ENCODE data around the gene LMF1. TPM values are rescaled to one million over a fixed set of nuclear protein-coding genes. Genes with fewer than 3 reads are reported as not detected.

LMF1 gene
- total and polyA plus RNA-seq, 12 donors, result 5.1 to 15.4 (median 7.6) TPM

DNA sequence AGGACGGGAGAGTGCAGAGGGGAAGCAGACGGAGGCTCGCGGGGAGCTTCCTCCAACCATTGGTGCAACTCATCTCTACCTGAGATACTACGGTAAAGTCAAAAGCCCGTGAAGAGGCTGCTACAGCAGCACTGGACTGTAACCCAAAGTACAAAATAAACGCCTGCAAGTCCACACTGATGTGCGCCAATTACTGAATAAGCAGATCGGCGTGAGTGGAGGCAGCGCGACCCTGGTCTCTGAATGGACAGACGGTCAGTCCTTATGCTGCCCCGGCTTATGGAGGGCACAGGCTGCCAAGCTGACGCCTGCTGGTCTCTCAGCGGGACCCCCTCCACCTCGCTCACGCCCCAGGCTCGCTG, 58.5 kb downstream of the LMF1 start:
- intact Hi-C loops (cut with DNase I), result no loop called here
- H3K36me3 ChIP-seq, result peaks cover 0 to 29% (median 4%) of the 10 kb centered on the region in 9 donors
- no peaks in the 10 kb centered on the region for H3K27me3 ChIP-seq
- DNase-seq (no peak), ATAC-seq (no peak)
- TF ChIP-seq, protein P1, sequence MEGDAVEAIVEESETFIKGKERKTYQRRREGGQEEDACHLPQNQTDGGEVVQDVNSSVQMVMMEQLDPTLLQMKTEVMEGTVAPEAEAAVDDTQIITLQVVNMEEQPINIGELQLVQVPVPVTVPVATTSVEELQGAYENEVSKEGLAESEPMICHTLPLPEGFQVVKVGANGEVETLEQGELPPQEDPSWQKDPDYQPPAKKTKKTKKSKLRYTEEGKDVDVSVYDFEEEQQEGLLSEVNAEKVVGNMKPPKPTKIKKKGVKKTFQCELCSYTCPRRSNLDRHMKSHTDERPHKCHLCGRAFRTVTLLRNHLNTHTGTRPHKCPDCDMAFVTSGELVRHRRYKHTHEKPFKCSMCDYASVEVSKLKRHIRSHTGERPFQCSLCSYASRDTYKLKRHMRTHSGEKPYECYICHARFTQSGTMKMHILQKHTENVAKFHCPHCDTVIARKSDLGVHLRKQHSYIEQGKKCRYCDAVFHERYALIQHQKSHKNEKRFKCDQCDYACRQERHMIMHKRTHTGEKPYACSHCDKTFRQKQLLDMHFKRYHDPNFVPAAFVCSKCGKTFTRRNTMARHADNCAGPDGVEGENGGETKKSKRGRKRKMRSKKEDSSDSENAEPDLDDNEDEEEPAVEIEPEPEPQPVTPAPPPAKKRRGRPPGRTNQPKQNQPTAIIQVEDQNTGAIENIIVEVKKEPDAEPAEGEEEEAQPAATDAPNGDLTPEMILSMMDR (IDR thresholded peaks at IDR 0.05), result no peak
- no peaks in the 10 kb centered on the region for H3K4me1 ChIP-seq
- H3K9me3 ChIP-seq, result peaks cover 0 to 7% (median 0%) of the 10 kb centered on the region in 11 donors
- WGBS, 2 donors, result 96% methylated on average over 19 of the region's 19 CpGs
- no peak overlapping the region for H3K4me3 ChIP-seq
- no peak overlapping the region for H3K27ac ChIP-seq

DNA sequence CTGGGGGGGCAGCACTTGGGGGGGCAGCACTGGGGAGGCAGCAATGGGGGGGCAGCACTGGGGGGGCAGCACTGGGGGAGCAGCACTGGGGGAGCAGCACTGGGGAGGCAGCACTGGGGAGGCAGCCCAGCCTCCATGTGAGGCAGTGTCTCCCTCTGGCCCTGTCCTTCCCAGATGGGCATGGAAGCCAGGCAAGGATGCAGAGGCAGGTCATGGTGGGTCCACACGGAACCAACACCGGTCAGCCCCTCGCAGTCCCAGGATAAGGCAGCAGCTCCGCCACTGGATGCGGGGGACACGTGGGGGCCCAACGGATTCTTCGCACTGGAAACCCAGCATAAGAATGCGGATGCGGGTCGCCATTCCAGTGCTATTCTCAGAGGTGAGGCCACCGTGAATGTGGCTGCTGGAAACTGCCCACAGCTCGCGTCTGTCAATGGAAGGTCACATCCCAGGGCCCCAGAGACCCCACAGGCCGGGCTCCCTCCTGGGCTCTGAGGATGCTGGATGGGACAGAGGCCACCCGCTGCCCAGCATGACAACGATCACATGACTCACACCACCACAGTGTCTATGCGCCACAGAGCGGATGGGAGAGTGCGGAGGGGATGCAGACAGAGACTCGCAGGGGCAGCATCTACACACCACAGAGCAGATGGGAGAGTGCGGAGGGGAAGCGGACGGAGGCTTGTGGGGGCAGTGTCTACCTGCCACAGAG, 59.0 kb downstream of the LMF1 start:
- Histone ChIP-seq H3K9me3 (peaks cover 0 to 12% (median 5%) of the 10 kb centered on the region in 11 donors), H3K36me3 (peaks cover 0 to 35% (median 8%) of the 10 kb centered on the region in 9 donors), H3K4me1 (no peaks in the 10 kb centered on the region), H3K27ac (no peak overlapping the region), H3K27me3 (no peaks in the 10 kb centered on the region), H3K4me3 (no peak overlapping the region)
- TF ChIP-seq, protein P1 (IDR thresholded peaks at IDR 0.05), result no peak
- WGBS, 2 donors, result 94 to 97% methylated on average over 24 of the region's 24 CpGs
- no peak for ATAC-seq
- intact Hi-C loops (cut with DNase I), result no loop called here
- no peak for DNase-seq

DNA sequence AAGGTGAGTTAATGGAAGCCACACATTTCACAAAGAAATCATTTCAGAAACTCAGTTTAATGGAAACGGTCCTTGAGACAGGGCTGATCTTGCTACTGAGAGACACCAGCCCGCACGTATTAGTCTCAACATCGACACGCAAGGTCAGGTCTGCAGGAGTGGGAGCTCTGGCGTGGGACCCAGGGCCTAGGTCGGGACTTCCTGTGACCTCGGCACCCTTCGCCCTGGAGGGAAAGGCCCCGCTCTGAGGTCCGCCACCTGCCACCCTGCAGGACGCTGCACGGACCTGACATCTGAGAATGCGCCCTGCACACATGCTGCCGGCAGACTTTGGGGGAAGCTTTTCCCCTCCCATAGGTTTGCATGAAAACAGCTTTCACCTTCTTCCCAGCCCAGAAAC, 59.7 kb downstream of the LMF1 start:
- TF ChIP-seq, protein P1 (IDR thresholded peaks at IDR 0.05), result no peak
- ATAC-seq (no peak), DNase-seq (no peak)
- WGBS, 2 donors, result 95 to 96% methylated on average over 15 of the region's 15 CpGs
- H3K4me3 ChIP-seq, result no peak overlapping the region
- peaks cover 0 to 18% (median 9%) of the 10 kb centered on the region in 11 donors for H3K9me3 ChIP-seq
- intact Hi-C loops (cut with DNase I), result no loop called here
- H3K27ac ChIP-seq, result no peak overlapping the region
- peaks cover 0 to 41% (median 8%) of the 10 kb centered on the region in 9 donors for H3K36me3 ChIP-seq
- H3K4me1 ChIP-seq, result no peaks in the 10 kb centered on the region
- H3K27me3 ChIP-seq, result no peaks in the 10 kb centered on the region

DNA sequence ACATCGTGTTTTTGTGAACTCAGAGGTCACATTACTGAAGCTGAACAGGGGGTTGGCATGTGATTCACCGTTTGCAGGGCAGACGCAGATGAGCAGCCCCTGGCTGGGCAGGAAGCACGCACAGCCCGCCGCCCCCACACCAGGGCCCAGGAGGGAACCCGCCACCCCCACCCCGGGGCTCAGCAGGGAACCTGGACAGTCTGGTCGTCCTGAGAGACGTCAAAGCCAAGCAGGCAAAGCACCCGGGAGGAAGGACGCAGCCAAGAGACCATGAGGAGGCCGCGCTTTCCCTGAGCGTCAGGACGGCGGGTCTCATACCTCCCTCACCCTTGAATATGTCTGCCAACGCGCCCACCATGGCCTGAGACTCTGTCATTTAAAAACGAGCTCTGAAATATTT, 60.6 kb downstream of the LMF1 start:
- intact Hi-C loops (cut with DNase I), result no loop called here
- Histone ChIP-seq H3K9me3 (peaks cover 0 to 19% (median 9%) of the 10 kb centered on the region in 11 donors), H3K27ac (no peak overlapping the region), H3K4me1 (no peaks in the 10 kb centered on the region), H3K4me3 (no peak overlapping the region), H3K27me3 (no peaks in the 10 kb centered on the region), H3K36me3 (peaks cover 0 to 44% (median 8%) of the 10 kb centered on the region in 9 donors)
- no peak for DNase-seq
- TF ChIP-seq, protein P1 (IDR thresholded peaks at IDR 0.05), result no peak
- 87% methylated on average over 20 of the region's 20 CpGs for WGBS, 2 donors
- no peak for ATAC-seq

Data from heart right ventricle (tissue), 16 donors.